HEK293 (cell line): ENCODE results near the gene DNM1L.

ENCODE experiments used
- CTCF ChIA-PET: fragments of 350-600 bp; formaldehyde crosslinking; extraction: SDS; loops from one replicate; lab custom pipeline; 2021; ENCODE audit warnings: antibody characterized with exemption; lab: Yijun Ruan, JAX
- POLR2A ChIA-PET: fragments of 300-600 bp; formaldehyde crosslinking; extraction: SDS; loops from one replicate; lab custom pipeline; 2020; ENCODE audit warnings: antibody characterized with exemption, inconsistent platforms; lab: Yijun Ruan, JAX
- H3K27ac ChIP-seq: fragments of 200-500 bp; sonication (Bioruptor generic); 2 replicates; pipeline ENCODE4 v1.5.1; 2014; ENCODE audit warnings: low read depth, low read length, control low read depth, inconsistent platforms; ENCODE audit errors: extremely low read depth
- H3K36me3 ChIP-seq, 2 experiments: fragments of 200-500 bp in 1 of 2; sonication (Bioruptor generic) in 1 of 2; 1 replicate in 1 of 2; 2 replicates in 1 of 2; pipeline ENCODE4 v1.5.1; 2014 to 2017; ENCODE audit warnings: inconsistent platforms in 2 of 2, low read length in 2 of 2; ENCODE audit not compliant: control insufficient read depth in 2 of 2, insufficient read depth in 1 of 2
- H3K4me1 ChIP-seq: fragments of 200-500 bp; sonication (Bioruptor generic); 2 replicates; pipeline ENCODE4 v1.5.1; 2014; ENCODE audit warnings: mild to moderate bottlenecking, low read length, inconsistent platforms; ENCODE audit not compliant: control insufficient read depth, insufficient read depth
- H3K4me3 ChIP-seq: 2 replicates; pipeline ENCODE4 v1.5.1; 2011; ENCODE audit warnings: low read depth, mild to moderate bottlenecking, control low read depth, low read length, moderate library complexity
- H3K9me3 ChIP-seq: fragments of 200-500 bp; sonication (Bioruptor generic); 2 replicates; pipeline ENCODE4 v1.5.1; 2014; ENCODE audit warnings: low read depth, low read length, inconsistent platforms; ENCODE audit not compliant: control insufficient read depth, insufficient read depth
- KLF1 ChIP-seq: fragments of 450-650 bp; formaldehyde crosslinking; IDR thresholded peaks from 2 replicates; pipeline ENCODE4 v1.5.1; 2016; ENCODE audit warnings: missing biosample characterization, missing genetic modification characterization
- REPIN1 ChIP-seq: fragments of 450-650 bp; formaldehyde crosslinking; IDR thresholded peaks from 2 replicates; pipeline ENCODE4 v1.5.1; 2017; ENCODE audit warnings: missing biosample characterization, missing genetic modification characterization, low read depth
- REST ChIP-seq: fragments of 450-650 bp; formaldehyde crosslinking; IDR thresholded peaks from 2 replicates; pipeline ENCODE4 v1.5.1; 2016; ENCODE audit warnings: missing biosample characterization, missing genetic modification characterization
- SP3 ChIP-seq: fragments of 450-650 bp; formaldehyde crosslinking; IDR thresholded peaks from 2 replicates; pipeline ENCODE4 v1.5.1; 2016; ENCODE audit warnings: missing biosample characterization, missing genetic modification characterization
- SP7 ChIP-seq: fragments of 450-650 bp; formaldehyde crosslinking; IDR thresholded peaks from 2 replicates; pipeline ENCODE4 v1.5.1; 2016; ENCODE audit warnings: missing biosample characterization, missing genetic modification characterization
- ZBTB8A ChIP-seq: fragments of 450-650 bp; formaldehyde crosslinking; IDR thresholded peaks from 2 replicates; pipeline ENCODE4 v1.5.1; 2016; ENCODE audit warnings: missing biosample characterization, missing genetic modification characterization
- ZNF132 ChIP-seq: fragments of 450-650 bp; formaldehyde crosslinking; IDR thresholded peaks from 2 replicates; pipeline ENCODE4 v1.5.1; 2017; ENCODE audit warnings: missing biosample characterization, missing genetic modification characterization, borderline replicate concordance
- ZNF174 ChIP-seq: fragments of 450-650 bp; formaldehyde crosslinking; IDR thresholded peaks from 2 replicates; pipeline ENCODE4 v1.5.0; 2017; ENCODE audit warnings: missing biosample characterization, mild to moderate bottlenecking, missing genetic modification characterization
- ZNF18 ChIP-seq: fragments of 450-650 bp; formaldehyde crosslinking; IDR thresholded peaks from 2 replicates; pipeline ENCODE4 v1.5.1; 2016; ENCODE audit warnings: missing biosample characterization, missing genetic modification characterization
- ZNF24 ChIP-seq: fragments of 450-650 bp; formaldehyde crosslinking; IDR thresholded peaks from 2 replicates; pipeline ENCODE4 v1.5.1; 2016; ENCODE audit warnings: missing biosample characterization, missing genetic modification characterization
- ZNF266 ChIP-seq: fragments of 450-650 bp; formaldehyde crosslinking; IDR thresholded peaks from 2 replicates; pipeline ENCODE4 v1.5.1; 2016; ENCODE audit warnings: missing biosample characterization, missing genetic modification characterization, low read depth
- ZNF280D ChIP-seq: fragments of 450-650 bp; formaldehyde crosslinking; IDR thresholded peaks from 2 replicates; pipeline ENCODE4 v1.5.1; 2016; ENCODE audit warnings: missing biosample characterization, missing genetic modification characterization
- ZNF324 ChIP-seq: fragments of 450-650 bp; formaldehyde crosslinking; IDR thresholded peaks from 2 replicates; pipeline ENCODE4 v1.5.1; 2016; ENCODE audit warnings: missing biosample characterization, missing genetic modification characterization
- ZNF404 ChIP-seq: fragments of 450-650 bp; formaldehyde crosslinking; IDR thresholded peaks from 2 replicates; pipeline ENCODE4 v1.5.1; 2017; ENCODE audit warnings: missing biosample characterization, missing genetic modification characterization
- ZNF423 ChIP-seq: fragments of 450-650 bp; formaldehyde crosslinking; IDR thresholded peaks from 2 replicates; pipeline ENCODE4 v1.5.1; 2016; ENCODE audit warnings: missing biosample characterization, missing genetic modification characterization
- ZNF48 ChIP-seq: fragments of 450-650 bp; formaldehyde crosslinking; IDR thresholded peaks from 2 replicates; pipeline ENCODE4 v1.5.1; 2016; ENCODE audit warnings: missing biosample characterization, missing genetic modification characterization
- ZNF510 ChIP-seq: fragments of 450-650 bp; formaldehyde crosslinking; IDR thresholded peaks from 2 replicates; pipeline ENCODE4 v1.5.1; 2018; ENCODE audit warnings: mild to moderate bottlenecking, missing genetic modification characterization, missing biosample characterization; ENCODE audit not compliant: insufficient replicate concordance
- ZNF624 ChIP-seq: fragments of 450-650 bp; formaldehyde crosslinking; IDR thresholded peaks from 2 replicates; pipeline ENCODE4 v1.5.1; 2017; ENCODE audit warnings: missing biosample characterization, missing genetic modification characterization
- ZNF626 ChIP-seq: fragments of 450-650 bp; sonication (Bioruptor Pico); formaldehyde crosslinking; IDR thresholded peaks from 2 replicates; pipeline ENCODE4 v1.5.1; 2018; ENCODE audit warnings: missing biosample characterization, missing genetic modification characterization, inconsistent platforms
- ZNF629 ChIP-seq: fragments of 450-650 bp; formaldehyde crosslinking; IDR thresholded peaks from 2 replicates; pipeline ENCODE4 v1.5.1; 2017; ENCODE audit warnings: missing biosample characterization, missing genetic modification characterization
- ZNF707 ChIP-seq: fragments of 450-650 bp; formaldehyde crosslinking; IDR thresholded peaks from 2 replicates; pipeline ENCODE4 v1.5.1; 2016; ENCODE audit warnings: missing biosample characterization, missing genetic modification characterization
- ZNF76 ChIP-seq: fragments of 450-650 bp; formaldehyde crosslinking; IDR thresholded peaks from 2 replicates; pipeline ENCODE4; 2016; ENCODE audit warnings: low read depth, missing biosample characterization, missing genetic modification characterization, borderline replicate concordance
- TF ChIP-seq, protein P1 (sequence below): fragments of 450-650 bp; formaldehyde crosslinking; IDR thresholded peaks from 2 replicates; pipeline ENCODE4 v1.5.1; 2016; ENCODE audit warnings: missing biosample characterization, missing genetic modification characterization, low read depth

Gene DNM1L

DNA sequence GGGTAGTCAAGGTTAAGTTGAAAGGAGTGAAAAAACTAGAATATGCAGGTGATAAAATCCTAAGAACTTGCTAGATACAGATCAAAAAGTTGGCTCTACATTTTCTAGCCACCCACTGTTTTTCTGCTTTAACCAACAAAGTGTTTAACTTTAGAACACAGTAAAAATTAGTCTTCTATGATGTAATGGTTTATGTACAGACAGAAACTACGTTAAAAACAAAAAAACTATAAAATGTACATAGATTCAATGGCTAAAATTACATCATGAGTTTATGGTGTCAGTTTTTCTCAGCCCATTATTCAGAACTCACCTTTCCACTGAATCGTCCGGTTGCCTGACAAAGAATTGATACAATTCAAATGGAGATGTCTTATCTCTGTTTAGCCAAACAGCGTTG lies 74.5 kb downstream of the DNM1L start (continued):
- TF ChIP-seq ZNF280D (tag by site-specific recombination) (no peak), ZNF423 (tag by site-specific recombination) (no peak), ZNF629 (peak; percentile 54; the same call in 1 of the 2 replicates), ZNF707 (tag by site-specific recombination) (no peak)
- TF ChIP-seq, protein P1, sequence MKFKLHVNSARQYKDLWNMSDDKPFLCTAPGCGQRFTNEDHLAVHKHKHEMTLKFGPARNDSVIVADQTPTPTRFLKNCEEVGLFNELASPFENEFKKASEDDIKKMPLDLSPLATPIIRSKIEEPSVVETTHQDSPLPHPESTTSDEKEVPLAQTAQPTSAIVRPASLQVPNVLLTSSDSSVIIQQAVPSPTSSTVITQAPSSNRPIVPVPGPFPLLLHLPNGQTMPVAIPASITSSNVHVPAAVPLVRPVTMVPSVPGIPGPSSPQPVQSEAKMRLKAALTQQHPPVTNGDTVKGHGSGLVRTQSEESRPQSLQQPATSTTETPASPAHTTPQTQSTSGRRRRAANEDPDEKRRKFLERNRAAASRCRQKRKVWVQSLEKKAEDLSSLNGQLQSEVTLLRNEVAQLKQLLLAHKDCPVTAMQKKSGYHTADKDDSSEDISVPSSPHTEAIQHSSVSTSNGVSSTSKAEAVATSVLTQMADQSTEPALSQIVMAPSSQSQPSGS (tag by site-specific recombination) = peak; percentile 87

- POLR2A ChIA-PET = interaction anchor here (0.7 to 2.3 kb wide), 4 partner anchors 73 to 202 kb away, joined by 5 to 11 read pairs (median 8); partner anchors contain the start of gene PKP2
These were observed 75.0 kb downstream of the DNM1L start for GRCh38 chr12:32754111-32754510.

More at GRCh38 chr12:32754111-32754510, 75.0 kb downstream of the DNM1L start:
- Histone ChIP-seq H3K9me3 (no peaks in the 10 kb centered on the region), H3K27ac (no peak overlapping the region), H3K4me1 (peaks cover 2% of the 10 kb centered on the region; the same call in 1 of the 2 replicates), H3K36me3 (peaks cover 31 to 51% of the 10 kb centered on the region in 2 experiments), H3K4me3 (peak overlapping the region; percentile 95)
- CTCF ChIA-PET = interaction anchor here (0.5 to 2.7 kb wide), 12 partner anchors 10 to 1267 kb away, joined by 3 to 18 read pairs (median 6); partner anchors contain the start of gene ALG10
- TF ChIP-seq SP3 (no peak), ZNF174 (tag by site-specific recombination) (no peak), ZBTB8A (tag by site-specific recombination) (no peak), ZNF18 (tag by site-specific recombination) (no peak), SP7 (tag by site-specific recombination) (no peak), ZNF626 (tag by site-specific recombination) (no peak), ZNF324 (tag by site-specific recombination) (no peak), REPIN1 (tag by site-specific recombination) (no peak), ZNF132 (tag by site-specific recombination) (no peak), REST (tag by site-specific recombination) (no peak), ZNF404 (tag by site-specific recombination) (no peak), ZNF266 (no peak), ZNF510 (tag by site-specific recombination) (no peak), ZNF76 (tag by site-specific recombination) (no peak), ZNF624 (no peak), KLF1 (tag by site-specific recombination) (no peak), ZNF48 (tag by site-specific recombination) (no peak), ZNF24 (tag by site-specific recombination) (no peak)
- TF ChIP-seq, protein P1 (tag by site-specific recombination) = no peak
